PC-9 (cell line): ENCODE results near the gene KCTD20. TPM values are rescaled to one million over a fixed set of nuclear protein-coding genes. Genes with fewer than 3 reads are reported as not detected.

Source experiments
- BruUV-seq: library from RNA; stranded (reverse); fragments of 400-500 nt; replicated peaks from 2 replicates; lab custom pipeline; 2021; lab: Mats Ljungman, UMichigan
- CTCF ChIA-PET: fragments of 300-600 bp; sonication (Branson Sonifier 250); formaldehyde crosslinking; loops from one replicate; lab custom pipeline; 2022; ENCODE audit warnings: antibody characterized with exemption; lab: Charles Lee
- POLR2A ChIA-PET: fragments of 300-600 bp; sonication (Branson Sonifier 250); formaldehyde crosslinking; loops from one replicate; lab custom pipeline; 2022; ENCODE audit warnings: antibody characterized with exemption; ENCODE audit not compliant: unreplicated experiment; lab: Charles Lee
- DNase-seq, 2 experiments: peaks; one replicate each; pipeline versions ENCODE4 v3.0.0 to v3.0.0-alpha.2; 2015 to 2022; ENCODE audit warnings: mixed read lengths in 1 of 2
- H2AFZ ChIP-seq: fragments of 200-600 bp; sonication (generic); 2 replicates; pipeline ENCODE4 v1.8.1; 2017; ENCODE audit warnings: antibody characterized with exemption
- H3F3A ChIP-seq: fragments of 200-600 bp; sonication (generic); 2 replicates; pipeline ENCODE4 v1.8.1; 2017; ENCODE audit warnings: antibody characterized with exemption, mild to moderate bottlenecking, low read depth; ENCODE audit not compliant: insufficient read depth
- H3K27ac ChIP-seq: fragments of 200-600 bp; sonication (generic); 2 replicates; pipeline ENCODE4 v1.6.1; 2016; ENCODE audit warnings: mixed run types
- H3K27me3 ChIP-seq: fragments of 200-600 bp; sonication (generic); 2 replicates; pipeline ENCODE4 v1.6.1; 2016; ENCODE audit warnings: low read depth, mixed run types; ENCODE audit not compliant: insufficient read depth
- H3K36me3 ChIP-seq: fragments of 200-600 bp; sonication (generic); 2 replicates; pipeline ENCODE4 v1.6.1; 2016; ENCODE audit warnings: low read depth, mixed run types
- H3K4me1 ChIP-seq: fragments of 200-600 bp; sonication (generic); replicated peaks from 2 replicates; pipeline ENCODE4 v1.6.1; 2016; ENCODE audit warnings: mixed run types; ENCODE audit not compliant: insufficient read depth
- H3K4me2 ChIP-seq: fragments of 200-600 bp; sonication (generic); 2 replicates; pipeline ENCODE4 v1.6.1; 2017; ENCODE audit warnings: mixed run types
- H3K4me3 ChIP-seq: fragments of 200-600 bp; sonication (generic); 2 replicates; pipeline ENCODE4 v1.6.1; 2016; ENCODE audit warnings: mixed run types
- H3K79me2 ChIP-seq: fragments of 200-600 bp; sonication (generic); 2 replicates; pipeline ENCODE4 v1.6.1; 2017; ENCODE audit warnings: low read depth, mixed run types
- H3K9me2 ChIP-seq: fragments of 200-600 bp; sonication (generic); 2 replicates; pipeline ENCODE4 v1.8.1; 2017; ENCODE audit warnings: mild to moderate bottlenecking; ENCODE audit not compliant: insufficient read depth
- H3K9me3 ChIP-seq: fragments of 200-600 bp; sonication (generic); 2 replicates; pipeline ENCODE4 v1.8.1; 2016; ENCODE audit warnings: low read depth; ENCODE audit not compliant: insufficient read depth
- H4K20me1 ChIP-seq: fragments of 200-600 bp; sonication (generic); 2 replicates; pipeline ENCODE4 v1.8.1; 2017; ENCODE audit not compliant: insufficient read depth
- CTCF ChIP-seq: fragments of 200-600 bp; sonication (generic); conservative IDR thresholded peaks from 2 replicates; pipeline ENCODE4 v1.6.1; 2017; ENCODE audit warnings: mixed run types, antibody characterized with exemption, mild to moderate bottlenecking, moderate library complexity
- EZH2 ChIP-seq: fragments of 200-600 bp; sonication (generic); IDR thresholded peaks from 2 replicates; pipeline ENCODE4 v1.8.0; 2017; ENCODE audit warnings: antibody characterized with exemption, low read depth
- intact Hi-C: fragments of 100-400 bp; cut with micrococcal nuclease; formaldehyde crosslinking; loops from one replicate; pipeline ENCODE4 v1.10.0; 2022; ENCODE audit not compliant: unreplicated experiment
- total RNA-seq: library from RNA; stranded (reverse); gene quantifications from 2 replicates; pipeline ENCODE4 v1.2.3, GENCODE V29; 2021

The KCTD20 gene
- total RNA-seq, 1 experiment from 2014 or later, result 42.5 TPM

GRCh38 chr6:36432151-36432671 is 10.6 kb upstream of the KCTD20 start:
- ChIA-PET CTCF (interaction anchor here (0.7 kb wide), 1 partner anchor 12 kb away, joined by 3 read pairs; no protein-coding TSS in a partner anchor), POLR2A (interaction anchor here (0.5 to 0.7 kb wide), 4 partner anchors 9 to 389 kb away, joined by 3 to 4 read pairs (median 4); no protein-coding TSS in a partner anchor)
- no peaks in the 10 kb centered on the region for H3K36me3 ChIP-seq
- peaks cover 24% of the 10 kb centered on the region for H3F3A ChIP-seq
- peak overlapping the region; percentile 73 for H3K27ac ChIP-seq
- peak overlapping the region; percentile 66 for H3K4me2 ChIP-seq
- H3K27me3 ChIP-seq, result no peaks in the 10 kb centered on the region
- H3K4me1 ChIP-seq, result peaks cover 27% of the 10 kb centered on the region
- DNase-seq, result peak; percentile 43 to 53
- no peaks in the 10 kb centered on the region for H3K9me3 ChIP-seq
- H3K79me2 ChIP-seq, result no peaks in the 10 kb centered on the region
- H4K20me1 ChIP-seq, result no peaks in the 10 kb centered on the region
- peak overlapping the region; percentile 23; the same call in 1 of the 2 replicates for H2AFZ ChIP-seq
- no peak for TF ChIP-seq EZH2
- no peak for TF ChIP-seq CTCF
- peak overlapping the region; percentile 15; the same call in 1 of the 2 replicates for H3K4me3 ChIP-seq
- no peaks in the 10 kb centered on the region for H3K9me2 ChIP-seq
- intact Hi-C loops, result no loop called here
- BruUV-seq, result no TSS peak

DNA sequence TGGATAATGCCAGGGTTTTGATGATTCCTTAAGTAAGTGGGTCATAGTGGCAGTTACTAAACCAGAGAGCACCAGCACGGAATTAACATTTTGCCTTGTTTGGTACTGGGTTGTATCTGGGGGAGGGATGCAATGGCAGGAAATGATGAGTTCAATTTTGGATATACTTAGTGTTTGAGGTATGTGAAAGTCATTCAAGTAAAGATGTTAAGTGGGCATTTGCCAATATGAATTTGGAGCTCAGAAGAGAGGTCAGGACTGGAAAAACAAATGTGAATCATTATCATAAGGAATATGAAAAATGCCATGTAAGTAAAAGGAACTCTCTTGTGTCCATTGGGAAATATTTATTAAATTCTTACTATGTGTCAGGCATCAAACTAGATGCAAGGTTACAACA is 6.3 kb upstream of the KCTD20 start:
- POLR2A ChIA-PET, result no interaction called here

DNA sequence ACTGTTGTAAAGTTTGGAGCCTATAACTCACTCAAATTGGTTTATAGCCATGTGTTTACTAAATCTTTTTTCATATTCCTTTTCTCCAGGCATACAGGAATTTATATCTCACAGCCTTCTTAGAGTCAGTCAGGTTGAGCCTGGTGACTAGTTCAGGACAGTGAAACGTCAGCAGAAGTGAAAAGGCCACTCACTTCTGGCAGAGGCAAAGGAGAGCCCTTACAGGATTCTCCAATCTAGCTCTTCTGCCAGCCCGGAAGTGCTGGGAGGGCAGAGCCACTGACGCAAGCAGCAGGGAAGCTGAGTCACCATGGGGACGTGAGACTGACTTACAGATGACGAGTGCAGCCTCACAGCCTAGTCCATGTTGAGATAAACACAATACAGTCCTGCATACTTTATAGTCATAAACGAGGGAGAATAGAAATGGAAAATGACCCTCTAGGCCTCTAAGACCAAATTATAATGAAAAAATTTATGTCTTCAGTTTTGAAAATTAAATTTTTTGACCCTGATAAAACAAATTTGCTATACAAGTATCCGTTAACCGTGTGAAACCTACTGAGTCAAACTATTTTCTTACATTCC is 1.4 kb upstream of the KCTD20 start:
- no peaks in the 10 kb centered on the region for H3K9me3 ChIP-seq
- H3K27ac ChIP-seq, result peak overlapping the region; percentile 92
- no peaks in the 10 kb centered on the region; the same call in 1 of the 2 replicates for H4K20me1 ChIP-seq
- no peak overlapping the region for H2AFZ ChIP-seq
- peak; percentile 91 to 98 for DNase-seq
- peak overlapping the region; percentile 93 for H3K4me2 ChIP-seq
- POLR2A ChIA-PET, result interaction anchor here (0.5 to 1.1 kb wide), 6 partner anchors 9 to 142 kb away, joined by 4 to 12 read pairs (median 6); no protein-coding TSS in a partner anchor
- no peaks in the 10 kb centered on the region for H3K27me3 ChIP-seq
- peaks cover 25% of the 10 kb centered on the region for H3K4me1 ChIP-seq
- CTCF ChIA-PET, result no interaction called here
- peaks cover 39% of the 10 kb centered on the region for H3K79me2 ChIP-seq
- H3F3A ChIP-seq, result peaks cover 28% of the 10 kb centered on the region
- intact Hi-C loops, result loop anchor here (5.0 kb wide), 3 partner anchors 136 to 241 kb away; partner anchors contain the start of gene SRSF3
- no TSS peak for BruUV-seq
- H3K9me2 ChIP-seq, result no peaks in the 10 kb centered on the region
- H3K4me3 ChIP-seq, result peak overlapping the region; percentile 41; the same call in 1 of the 2 replicates
- TF ChIP-seq CTCF, result no peak
- TF ChIP-seq EZH2, result no peak
- H3K36me3 ChIP-seq, result no peaks in the 10 kb centered on the region

More for the DNA sequence above, 6.3 kb upstream of the KCTD20 start:
- H3K79me2 ChIP-seq, result no peaks in the 10 kb centered on the region
- no peak overlapping the region for H2AFZ ChIP-seq
- no TSS peak for BruUV-seq
- no peaks in the 10 kb centered on the region for H3K9me2 ChIP-seq
- no peaks in the 10 kb centered on the region for H3K36me3 ChIP-seq
- CTCF ChIA-PET, result no interaction called here
- H3K27me3 ChIP-seq, result no peaks in the 10 kb centered on the region
- peaks cover 26% of the 10 kb centered on the region for H3K4me1 ChIP-seq
- no peak for DNase-seq
- intact Hi-C loops, result no loop called here
- H3K4me2 ChIP-seq, result no peak overlapping the region
- H3K9me3 ChIP-seq, result no peaks in the 10 kb centered on the region
- no peak overlapping the region for H3K4me3 ChIP-seq
- no peak overlapping the region for H3K27ac ChIP-seq
- TF ChIP-seq CTCF (no peak), EZH2 (no peak)
- H3F3A ChIP-seq, result peaks cover 29% of the 10 kb centered on the region
- no peaks in the 10 kb centered on the region for H4K20me1 ChIP-seq
